CD14-positive monocyte (primary cell): ENCODE data around the gene TARP.

Experiments
- DNase-seq, 3 donors: peaks; one replicate each; pipeline ENCODE4 v3.0.0-alpha.2; 2011 to 2022
- H2AFZ ChIP-seq: 2 replicates; pipeline ENCODE4 v1.6.0; 2012; ENCODE audit warnings: mild to moderate bottlenecking, low read depth, low read length, inconsistent platforms; ENCODE audit not compliant: insufficient read depth, poor library complexity, severe bottlenecking
- H3K27ac ChIP-seq, 2 donors: 1 replicate in 1 of 2; 2 replicates in 1 of 2; pipeline ENCODE4 v1.5.1; 2012 to 2013; ENCODE audit warnings: low read length in 2 of 2, control low read depth in 1 of 2, inconsistent platforms in 1 of 2, low read depth in 1 of 2, mild to moderate bottlenecking in 1 of 2
- H3K27me3 ChIP-seq, 2 donors: one replicate each; pipeline versions ENCODE4 v1.6.0 to v1.6.1; 2011 to 2013; ENCODE audit warnings: low read length in 2 of 2; ENCODE audit not compliant: control insufficient read depth in 2 of 2, insufficient read depth in 2 of 2
- H3K36me3 ChIP-seq, 2 donors: replicated peaks in 1 of 2; 1 replicate in 1 of 2; 2 replicates in 1 of 2; pipeline versions ENCODE4 v1.5.1 to v1.6.1; 2012 to 2013; ENCODE audit warnings: low read length in 2 of 2, control low read depth in 1 of 2, inconsistent platforms in 1 of 2, mild to moderate bottlenecking in 1 of 2; ENCODE audit not compliant: insufficient read depth in 2 of 2, control insufficient read depth in 1 of 2
- H3K4me1 ChIP-seq, 2 donors: 1 replicate in 1 of 2; 2 replicates in 1 of 2; pipeline versions ENCODE4 v1.5.1 to v1.6.1; 2012 to 2013; ENCODE audit warnings: low read length in 2 of 2, control low read depth in 1 of 2, inconsistent platforms in 1 of 2, mild to moderate bottlenecking in 1 of 2, moderate library complexity in 1 of 2; ENCODE audit not compliant: insufficient read depth in 2 of 2, control insufficient read depth in 1 of 2
- H3K4me2 ChIP-seq: replicated peaks from 2 replicates; pipeline ENCODE3; 2012; ENCODE audit warnings: low read length, moderate library complexity, mild to moderate bottlenecking; ENCODE audit not compliant: poor library complexity, severe bottlenecking; ENCODE audit errors: extremely low read depth
- H3K4me3 ChIP-seq, 3 experiments: fragments of 200-600 bp in 1 of 3; sonication (generic) in 1 of 3; replicated peaks in 1 of 3; 1 replicate in 2 of 3; 2 replicates in 1 of 3; pipeline ENCODE4 v1.5.1; 2011 to 2013; ENCODE audit warnings: low read length in 3 of 3, mild to moderate bottlenecking in 3 of 3, control low read depth in 2 of 3, low read depth in 2 of 3, inconsistent platforms in 1 of 3, moderate library complexity in 1 of 3
- H3K79me2 ChIP-seq: 2 replicates; pipeline ENCODE4 v1.6.0; 2012; ENCODE audit warnings: mild to moderate bottlenecking, control low read depth, inconsistent platforms, low read length, moderate library complexity; ENCODE audit not compliant: insufficient read depth
- H3K9ac ChIP-seq: 2 replicates; pipeline ENCODE4 v1.6.0; 2017; ENCODE audit warnings: low read length, mild to moderate bottlenecking; ENCODE audit not compliant: insufficient read depth, poor library complexity, severe bottlenecking
- H3K9me3 ChIP-seq, 2 donors: replicated peaks in 1 of 2; 1 replicate in 1 of 2; 2 replicates in 1 of 2; pipeline versions ENCODE4 v1.5.1 to v1.6.1; 2012 to 2013; ENCODE audit warnings: low read length in 2 of 2, control low read depth in 1 of 2; ENCODE audit not compliant: control insufficient read depth in 1 of 2, insufficient read depth in 1 of 2
- H4K20me1 ChIP-seq: 2 replicates; pipeline ENCODE4 v1.6.0; 2012; ENCODE audit warnings: mild to moderate bottlenecking, low read length, control low read depth, moderate library complexity; ENCODE audit not compliant: insufficient read depth
- H3K27ac Mint-ChIP-seq, 7 donors: one replicate each; pipeline ENCODE4 v1.8.0; 2020; ENCODE audit warnings: mild to moderate bottlenecking in 7 of 7, mixed read lengths in 7 of 7, moderate library complexity in 6 of 7, inconsistent platforms in 2 of 7
- H3K27me3 Mint-ChIP-seq, 3 donors: one replicate each; pipeline ENCODE4 v1.8.0; 2021 to 2022; ENCODE audit warnings: low read depth in 3 of 3, mild to moderate bottlenecking in 3 of 3, mixed read lengths in 3 of 3, moderate library complexity in 3 of 3, inconsistent platforms in 1 of 3
- H3K36me3 Mint-ChIP-seq, 2 donors: one replicate each; pipeline ENCODE4 v1.8.0; 2020; ENCODE audit warnings: mixed read lengths in 2 of 2, inconsistent platforms in 1 of 2, mild to moderate bottlenecking in 1 of 2
- H3K4me1 Mint-ChIP-seq: one replicate; pipeline ENCODE4 v1.8.0; 2020; ENCODE audit warnings: mild to moderate bottlenecking, mixed read lengths
- H3K4me3 Mint-ChIP-seq, 2 donors: one replicate each; pipeline ENCODE4 v1.8.0; 2020; ENCODE audit warnings: mild to moderate bottlenecking in 2 of 2, mixed read lengths in 2 of 2, moderate library complexity in 1 of 2
- H3K9me3 Mint-ChIP-seq, 7 donors: one replicate each; pipeline ENCODE4 v1.8.0; 2020 to 2022; ENCODE audit warnings: mixed read lengths in 7 of 7, mild to moderate bottlenecking in 6 of 7, moderate library complexity in 6 of 7, inconsistent platforms in 2 of 7
- CTCF ChIP-seq: fragments of 200-600 bp; IDR thresholded peaks from one replicate; pipeline ENCODE4 v1.8.0; 2022; ENCODE audit warnings: antibody characterized with exemption, mild to moderate bottlenecking
- WGBS: methylation state at CpG from one replicate; pipeline ENCODE4 v1.1.5; 2013; ENCODE audit warnings: missing lambda C conversion rate; ENCODE audit not compliant: insufficient coverage; 5-methylcytosine and 5-hydroxymethylcytosine counted together
- intact Hi-C, 2 donors: fragments of 100-400 bp; cut with micrococcal nuclease; formaldehyde crosslinking; loops; one replicate each; pipeline versions ENCODE4 v1.15.0 to v1.15.1; 2023

The TARP gene

DNA sequence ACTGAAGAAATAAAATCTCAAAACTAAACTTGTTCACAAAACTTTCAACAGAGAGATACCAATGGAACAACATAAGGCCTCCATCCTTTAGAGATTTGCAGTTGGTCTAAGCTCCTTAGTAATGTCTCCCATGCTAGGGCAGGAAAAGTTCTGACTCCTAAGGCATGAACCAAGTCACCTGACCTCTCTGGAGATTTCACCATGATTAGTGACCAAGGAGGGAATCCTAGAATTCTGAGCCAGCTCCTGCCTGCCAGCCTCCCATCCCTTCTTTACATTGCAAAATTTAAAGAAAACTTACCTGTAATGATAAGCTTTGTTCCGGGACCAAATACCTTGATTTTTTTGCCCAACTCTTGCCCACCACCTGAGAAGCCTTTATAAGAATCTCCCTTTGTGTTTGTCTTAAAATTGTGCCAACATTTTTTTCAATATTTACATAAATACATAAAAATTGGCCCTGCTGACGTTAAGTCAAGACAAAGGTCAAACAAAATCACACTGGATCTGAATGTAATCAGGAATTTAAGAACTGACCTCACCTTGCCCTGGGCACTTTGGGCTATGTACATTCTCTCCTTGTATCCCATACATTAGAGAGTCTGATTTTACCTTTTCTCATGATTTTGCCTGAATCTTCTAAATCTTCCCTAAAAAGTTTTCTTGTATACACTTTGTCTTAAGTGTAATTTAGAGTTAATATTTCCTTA, at the start of gene TARP:
TSS of gene TARP (minus strand) at position 351 of the 710 bp plus-strand sequence.
- Histone ChIP-seq H3K4me2 (peak within 1 kb of the TSS; percentile 58), H4K20me1 (no peaks in the 10 kb centered on the region), H3K4me3 (peak within 1 kb of the TSS; percentile 8 to 55 (median 18)), H3K27ac (peak within 1 kb of the TSS; percentile 28 to 74), H3K9me3 (no peaks in the 10 kb centered on the region), H3K36me3 (no peaks in the 10 kb centered on the region), H2AFZ (peak within 1 kb of the TSS; percentile 59), H3K9ac (no peak within 1 kb of the TSS), H3K79me2 (peaks cover 92% of the 10 kb centered on the region), H3K4me1 (peaks cover 29 to 62% of the 10 kb centered on the region in 2 donors), H3K27me3 (no peaks in the 10 kb centered on the region)
- Mint-ChIP-seq H3K4me1 (peaks cover 54% of the 10 kb centered on the region), H3K36me3 (no peaks in the 10 kb centered on the region), H3K27ac (peak within 1 kb of the TSS; percentile 75 to 90 (median 85)), H3K9me3 (no peaks in the 10 kb centered on the region), H3K27me3 (no peaks in the 10 kb centered on the region), H3K4me3 (peak within 1 kb of the TSS; percentile 42 to 56)
- no peak for TF ChIP-seq CTCF
- WGBS, result 0% methylated on average over 1 of the region's 2 CpGs
- intact Hi-C loops, result no loop called here
- peak in 1 of 3 donors; percentile 43 for DNase-seq

- Histone ChIP-seq H2AFZ (no peak overlapping the region), H3K9me3 (no peaks in the 10 kb centered on the region), H3K27ac (no peak overlapping the region), H3K4me2 (no peak overlapping the region), H3K36me3 (no peaks in the 10 kb centered on the region), H4K20me1 (no peaks in the 10 kb centered on the region), H3K27me3 (no peaks in the 10 kb centered on the region), H3K9ac (no peak overlapping the region), H3K4me3 (no peak overlapping the region), H3K4me1 (peaks cover 7% of the 10 kb centered on the region in 2 donors), H3K79me2 (no peaks in the 10 kb centered on the region)
- intact Hi-C loops, result loop anchor here in 1 of 2 donors (10.0 kb wide), 1 partner anchor 108 kb away; no protein-coding TSS in a partner anchor
- Mint-ChIP-seq H3K27ac (no peak overlapping the region), H3K9me3 (peaks cover 0 to 4% (median 0%) of the 10 kb centered on the region in 7 donors), H3K36me3 (peaks cover 9 to 10% of the 10 kb centered on the region in 2 donors), H3K4me1 (peaks cover 16% of the 10 kb centered on the region), H3K4me3 (no peak overlapping the region), H3K27me3 (peaks cover 0 to 3% (median 2%) of the 10 kb centered on the region in 3 donors)
- no CpG with 5 or more reads among the region's 3 CpGs for WGBS
- no peak for DNase-seq
- TF ChIP-seq CTCF, result no peak
Measured at GRCh38 chr7:38323156-38323555, 49.7 kb upstream of the TARP start.
